Muscle of arm (tissue), 12 donors: ENCODE data around the gene RDM1. TPM values are rescaled to one million over a fixed set of nuclear protein-coding genes. Genes with fewer than 3 reads are reported as not detected.
A peak's percentile ranks its signal among the peaks of the same experiment; 100 is the strongest.
"Not testable (repeated sequence)": the region's sequence is repeated elsewhere in the genome, so short reads cannot be mapped to it uniquely, and the experiment has no call there.

Source experiments
- DNase-seq: peaks from one replicate; pipeline ENCODE4 v3.0.0-alpha.2; 2013
- polyA plus RNA-seq, 12 donors: library from polyadenylated mRNA; unstranded; fragments of 120-200 nt; gene quantifications; one replicate each; pipeline ENCODE4 v1.2.1, GENCODE V29; 2013; ENCODE audit not compliant: insufficient read length in 12 of 12

The RDM1 gene
- polyA plus RNA-seq, 12 donors: 0.43 to 1.4 (median 0.65) TPM; not detected in 2

DNA sequence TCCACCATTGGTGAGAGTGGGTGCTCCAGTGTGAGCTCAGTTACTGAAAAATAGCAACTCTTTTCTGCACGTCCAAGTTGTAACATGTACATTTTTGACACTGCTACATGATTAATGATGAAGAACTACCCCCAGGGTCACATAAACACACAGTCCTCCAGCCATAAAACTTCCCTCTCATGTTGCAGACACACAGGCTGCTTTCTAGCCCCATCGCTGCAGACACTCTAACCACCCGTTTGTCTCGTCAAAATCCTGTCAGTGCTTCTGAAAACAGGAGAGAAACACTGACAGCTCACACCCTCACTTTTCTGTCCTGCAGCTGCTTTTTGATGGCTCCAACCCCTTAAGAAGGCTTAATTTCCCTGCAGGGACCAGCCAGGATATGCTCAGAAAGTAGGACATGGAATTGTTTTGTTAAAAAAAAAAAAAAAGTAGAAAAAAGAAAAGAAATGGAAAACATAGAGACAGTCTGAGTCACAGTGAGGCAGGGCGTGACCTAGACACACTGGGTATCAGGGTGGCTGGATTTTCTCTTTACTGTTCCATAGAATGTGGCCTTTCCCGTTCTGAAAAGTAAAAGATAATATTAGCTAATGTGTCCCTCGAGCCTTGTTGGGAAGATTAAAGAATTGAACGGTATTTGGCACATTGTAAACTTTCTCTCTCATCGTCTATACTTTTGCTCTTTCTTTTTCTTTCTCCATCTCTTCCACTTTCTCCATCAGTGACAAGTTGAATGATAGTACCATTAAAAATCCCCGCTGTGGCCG, 29.7 kb downstream of the RDM1 start:
- no peak for DNase-seq

DNA sequence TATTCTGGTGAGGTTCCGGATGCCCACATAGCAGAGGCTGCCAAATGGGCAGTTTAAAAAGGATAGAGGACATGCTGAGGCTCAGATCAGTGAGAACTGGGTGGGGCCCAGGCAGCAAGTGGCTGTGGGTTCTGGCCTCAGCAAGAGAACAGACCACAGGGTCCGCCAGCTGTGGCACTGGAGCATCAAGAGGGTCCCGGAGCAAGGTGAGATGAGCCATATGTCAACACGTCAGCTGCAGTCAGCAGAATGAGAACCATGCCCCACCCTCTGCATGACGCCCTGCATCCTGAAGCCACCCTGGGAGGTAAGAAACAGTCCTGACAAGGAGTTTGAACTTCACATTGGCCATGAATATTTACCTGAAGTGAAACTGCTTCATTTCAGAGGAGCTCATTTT, 30.3 kb downstream of the RDM1 start:
- no peak for DNase-seq

DNA sequence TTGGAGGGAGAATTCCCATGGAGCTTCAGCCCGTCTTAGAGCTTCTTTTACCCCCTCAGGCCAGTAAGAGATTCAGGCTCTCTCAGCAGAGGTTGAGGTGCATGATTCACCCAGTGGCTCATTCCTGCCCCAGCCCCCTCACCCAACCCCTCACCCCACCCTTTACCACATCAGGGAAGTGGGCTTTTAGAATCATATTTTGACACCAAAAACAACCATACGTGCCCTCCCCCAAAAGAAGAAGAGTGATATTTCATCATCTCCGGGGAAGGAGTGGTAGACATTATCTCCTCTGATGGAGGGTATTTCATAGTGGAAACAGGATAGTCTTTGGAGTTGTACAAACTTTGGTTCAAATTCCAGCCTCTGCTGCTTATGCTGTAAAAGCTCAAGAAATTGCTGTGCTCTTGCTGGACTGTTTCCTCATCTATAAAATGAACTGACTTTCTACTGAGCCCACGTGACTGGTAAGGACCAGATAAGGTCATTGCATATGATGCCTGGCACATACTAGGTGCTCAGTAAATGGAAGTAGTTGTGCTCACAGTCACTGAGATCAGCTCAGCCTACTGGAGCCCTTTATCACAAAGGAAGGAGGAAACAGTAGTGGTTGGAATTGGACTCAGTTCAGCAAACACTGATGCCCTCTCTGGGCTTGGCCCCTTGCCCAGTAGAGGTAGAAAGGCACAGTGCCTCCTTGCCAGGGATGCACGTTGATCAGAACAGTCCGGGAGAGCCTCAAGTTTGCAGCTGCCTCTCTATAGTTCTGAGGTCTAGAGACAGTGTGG, 32.1 kb downstream of the RDM1 start:
- DNase-seq: no peak

DNA sequence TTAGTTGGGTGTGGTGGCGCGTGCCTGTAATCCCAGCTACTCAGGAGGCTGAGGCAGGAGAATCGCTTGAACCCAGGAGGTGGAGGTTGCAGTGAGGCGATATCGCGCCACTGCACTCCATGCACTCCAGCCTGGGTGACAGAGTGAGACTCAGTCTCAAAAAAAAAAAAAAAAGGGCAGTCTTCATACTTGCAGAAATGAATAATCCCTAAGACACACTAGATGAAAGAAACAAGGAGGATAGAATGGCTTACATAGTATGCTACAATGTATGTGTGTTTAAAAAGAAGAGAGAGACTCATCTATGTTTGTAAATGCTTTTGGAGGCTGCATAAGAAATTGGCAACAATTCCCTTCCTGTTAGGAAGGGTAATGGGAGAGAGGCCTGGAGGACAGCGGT, 32.8 kb downstream of the RDM1 start:
- DNase-seq: not testable (repeated sequence)

DNA sequence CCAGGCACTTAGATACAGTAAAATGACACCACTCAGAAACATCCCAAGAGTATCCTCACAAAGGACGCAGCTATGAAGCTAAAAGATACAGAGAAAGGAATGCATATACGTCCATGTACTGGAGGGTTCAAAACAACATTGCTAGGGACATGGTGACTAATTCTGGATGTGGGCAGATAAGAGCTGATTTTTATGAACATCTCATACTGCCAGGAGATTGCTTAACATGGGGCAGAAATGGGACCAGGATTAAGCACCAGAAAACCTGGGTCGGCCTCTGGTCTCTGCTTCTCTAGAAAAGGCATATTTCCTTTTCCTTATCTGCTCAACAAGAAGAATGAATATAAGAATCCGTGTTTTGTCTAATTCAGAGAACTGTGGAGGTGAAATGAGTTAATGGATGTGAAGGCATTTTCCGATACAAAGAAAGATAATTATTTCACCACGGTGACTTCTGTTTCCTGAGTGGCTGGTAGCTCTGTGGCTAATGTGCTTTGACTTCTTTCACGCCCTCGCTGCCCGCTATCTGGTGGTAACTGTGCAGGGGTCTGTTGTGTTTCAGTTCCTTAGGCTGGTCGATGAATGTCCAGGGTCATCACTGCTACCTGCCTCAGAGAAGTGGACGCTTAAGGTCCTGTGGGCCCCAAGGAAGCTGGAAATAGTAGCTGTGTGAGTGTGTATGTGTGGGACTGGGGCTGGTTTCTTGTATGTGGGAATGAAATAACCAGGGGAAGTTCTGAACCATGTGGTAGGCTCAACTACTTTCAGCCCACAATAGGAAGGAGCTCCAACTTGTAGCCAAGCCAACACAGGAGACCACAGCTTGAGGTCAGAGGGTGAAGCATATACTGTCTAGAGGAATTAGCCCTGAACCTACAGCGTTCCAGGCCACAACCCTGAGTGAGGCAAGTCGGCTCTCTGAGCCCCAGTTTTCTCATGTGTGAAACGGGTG, 34.7 kb downstream of the RDM1 start:
- no peak for DNase-seq

DNA sequence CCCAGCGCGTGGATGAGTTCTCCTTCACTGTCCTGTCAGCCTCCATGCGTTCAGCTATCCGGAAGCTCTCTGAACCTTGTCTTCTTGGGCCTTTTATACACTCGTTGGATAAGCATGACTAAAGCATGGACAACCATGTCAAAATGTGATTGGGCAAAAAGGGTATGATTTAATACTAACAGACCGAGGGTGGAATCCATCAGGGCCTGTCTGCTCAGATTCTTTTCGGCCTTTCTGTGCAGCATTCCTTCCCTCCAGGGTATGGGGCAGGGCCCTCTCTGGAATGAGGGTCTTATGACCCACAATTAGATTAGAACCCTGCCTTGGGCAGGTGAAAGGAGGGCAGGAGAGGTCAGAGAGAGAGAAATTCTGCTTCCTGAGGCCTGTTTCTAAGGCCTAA, 36.4 kb downstream of the RDM1 start:
- no peak for DNase-seq

DNA sequence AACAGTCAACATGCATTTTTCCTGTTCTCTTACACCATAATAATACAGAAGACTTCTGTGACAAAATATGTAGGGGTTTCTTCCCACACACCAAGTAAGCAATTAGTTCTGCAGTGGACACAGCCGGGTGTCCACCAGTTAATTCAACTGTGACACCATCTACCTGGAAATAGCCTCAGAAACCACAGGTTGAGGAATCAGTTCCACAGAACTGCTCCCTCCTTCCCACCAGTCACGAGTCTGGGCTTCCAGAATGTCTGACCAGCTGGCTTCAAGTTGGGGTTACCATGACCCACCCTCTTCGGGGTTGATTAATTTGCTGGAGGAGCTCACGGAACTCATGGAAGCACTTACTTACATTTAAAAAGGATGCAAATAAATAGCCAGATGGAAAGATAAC, 36.8 kb downstream of the RDM1 start:
- no peak for DNase-seq

DNA sequence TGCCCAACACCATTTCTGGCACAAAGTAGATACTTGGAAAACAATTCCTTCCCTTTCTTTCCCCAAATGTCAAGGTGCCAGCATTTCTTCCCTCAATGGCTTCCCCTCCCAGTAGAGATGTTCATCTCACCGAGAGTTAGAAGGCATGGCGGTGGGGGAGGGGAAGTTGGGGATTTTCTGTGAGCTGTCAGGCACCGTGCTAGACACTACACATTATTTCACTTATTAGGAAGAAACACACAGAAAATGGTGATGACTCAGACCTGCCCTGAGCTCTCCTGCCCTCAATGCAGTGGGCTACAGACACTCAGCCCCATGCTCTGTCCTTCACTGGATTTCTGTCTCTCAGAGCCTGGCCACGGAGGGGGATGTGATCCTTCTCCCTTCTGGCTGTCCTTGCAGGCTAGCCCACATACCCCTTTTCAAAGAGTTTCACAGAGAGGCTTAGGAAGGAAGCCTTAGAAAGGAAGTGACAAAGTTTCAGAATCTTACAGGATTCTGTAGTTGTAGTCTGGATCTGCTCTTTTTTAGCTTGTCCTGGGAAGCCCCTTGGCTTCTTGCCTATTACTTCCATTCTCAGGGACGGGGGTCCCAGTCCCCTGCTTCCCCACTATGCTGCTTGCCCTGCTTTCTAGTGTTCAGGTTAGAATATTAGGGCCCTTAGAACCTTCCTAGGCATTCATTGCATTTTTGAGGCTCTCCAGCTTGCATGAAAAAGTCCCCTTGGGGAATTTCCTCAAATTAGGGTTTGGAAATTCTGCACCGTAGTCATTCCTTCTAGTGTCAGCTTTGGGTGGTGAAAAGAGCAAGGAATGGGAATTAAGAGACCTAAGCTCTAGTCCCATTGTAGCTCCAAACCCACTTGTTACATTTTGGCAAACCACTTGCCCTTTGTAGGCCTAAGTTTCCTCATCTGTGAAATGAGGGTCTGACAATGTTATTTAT, 38.2 kb downstream of the RDM1 start:
- no peak for DNase-seq

DNA sequence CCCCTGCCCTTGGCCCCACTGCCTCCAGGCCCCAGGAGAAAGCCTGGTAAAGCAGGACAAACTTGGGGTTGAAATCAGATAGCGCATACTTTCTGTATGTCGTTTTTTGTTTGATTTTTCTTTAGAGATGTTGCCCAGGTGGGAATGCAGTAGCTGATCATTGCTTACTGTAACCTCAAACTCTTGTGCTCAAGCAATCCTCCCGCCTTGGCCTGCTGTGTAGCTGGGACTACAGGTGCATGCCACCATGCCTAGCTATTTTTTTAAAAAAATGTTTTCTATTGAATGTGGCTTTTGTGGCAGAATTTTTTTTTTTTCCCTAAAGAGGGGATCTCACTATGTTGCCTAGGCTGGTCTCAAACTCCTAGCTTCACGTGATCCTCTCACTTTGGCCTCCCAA, 39.3 kb downstream of the RDM1 start:
- DNase-seq: no peak

DNA sequence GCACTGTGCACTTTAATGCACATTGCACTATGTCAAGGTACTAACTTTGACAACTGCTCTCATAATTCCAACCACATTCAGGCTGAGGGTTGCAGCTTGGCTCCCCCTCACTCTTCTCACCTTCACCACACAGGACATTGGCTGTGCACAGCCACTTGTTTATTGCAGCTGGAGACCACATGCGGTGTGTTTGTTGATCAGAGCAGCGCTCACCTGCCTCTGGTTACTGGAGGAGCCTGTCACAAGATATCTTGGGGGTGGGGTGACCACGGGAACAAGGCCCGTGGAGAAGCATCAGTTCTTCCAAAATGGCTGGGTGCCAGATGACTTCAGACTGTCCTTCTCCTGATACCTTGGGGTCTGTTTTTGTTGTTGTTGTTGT, 39.8 kb downstream of the RDM1 start:
- DNase-seq: no peak

DNA sequence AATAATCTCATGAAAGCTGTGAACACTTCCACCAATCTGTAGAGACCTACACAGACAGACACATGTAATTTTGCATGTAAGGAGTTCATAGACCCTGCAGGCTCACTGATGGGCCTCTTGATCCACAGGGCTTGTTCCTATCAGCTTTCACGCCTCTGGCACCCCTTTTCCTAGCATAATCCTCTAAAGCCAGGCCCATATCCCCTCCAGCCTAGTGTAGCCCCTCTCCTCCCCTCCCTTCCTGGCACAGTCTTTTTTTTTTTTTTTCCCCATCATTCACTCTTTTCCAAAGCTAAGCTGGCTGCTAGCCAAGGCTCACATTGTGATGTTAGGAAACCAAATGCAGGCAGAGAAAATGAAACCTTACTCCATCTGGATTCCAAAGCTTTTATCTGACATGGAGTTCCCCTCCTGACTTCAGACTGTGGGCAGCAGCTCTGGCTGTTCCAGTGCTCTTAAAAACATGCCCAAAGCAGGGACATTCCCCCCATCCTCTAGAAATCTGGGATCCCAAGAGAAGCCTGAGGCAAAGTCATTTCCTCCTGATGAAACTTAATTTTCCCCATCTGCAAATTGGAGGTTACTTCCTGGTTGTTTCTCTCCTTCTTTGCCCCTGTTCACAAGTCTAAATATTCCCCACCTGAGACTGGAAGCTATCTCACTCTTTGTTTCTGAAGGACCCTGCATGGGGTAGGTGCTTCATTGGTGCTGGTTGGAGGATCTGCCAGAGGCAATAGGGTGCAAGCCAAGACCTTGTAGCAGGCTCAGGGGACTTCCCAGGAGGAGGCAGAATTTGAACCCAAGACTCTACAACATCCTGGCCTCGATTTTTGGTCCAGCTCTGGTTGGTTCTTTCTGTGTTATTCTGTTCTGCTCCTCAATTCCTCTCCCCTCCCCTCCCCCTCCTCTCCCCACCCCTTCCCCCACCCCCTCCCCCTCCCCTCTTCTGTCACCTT, 40.5 kb downstream of the RDM1 start:
- peak; percentile 15 for DNase-seq

DNA sequence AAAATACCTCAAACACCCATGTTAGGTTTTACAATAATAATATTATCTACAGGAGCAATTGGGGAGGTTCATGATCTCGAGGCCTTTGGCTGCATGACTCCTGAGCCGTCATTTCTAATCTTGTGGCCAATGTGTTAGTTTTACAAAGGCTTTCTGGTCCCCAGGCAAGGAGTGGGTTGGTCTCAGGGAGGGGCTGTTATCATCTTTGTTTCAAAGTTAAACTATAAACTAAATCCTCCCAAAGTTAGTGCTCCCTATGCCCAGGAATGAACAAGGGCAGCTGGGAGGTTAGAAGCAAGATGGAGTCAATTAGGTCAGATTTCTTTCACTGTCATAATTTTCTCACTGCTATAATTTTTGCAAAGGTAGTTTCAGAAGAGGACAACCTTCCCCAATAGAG, 41.3 kb downstream of the RDM1 start:
- no peak for DNase-seq

DNA sequence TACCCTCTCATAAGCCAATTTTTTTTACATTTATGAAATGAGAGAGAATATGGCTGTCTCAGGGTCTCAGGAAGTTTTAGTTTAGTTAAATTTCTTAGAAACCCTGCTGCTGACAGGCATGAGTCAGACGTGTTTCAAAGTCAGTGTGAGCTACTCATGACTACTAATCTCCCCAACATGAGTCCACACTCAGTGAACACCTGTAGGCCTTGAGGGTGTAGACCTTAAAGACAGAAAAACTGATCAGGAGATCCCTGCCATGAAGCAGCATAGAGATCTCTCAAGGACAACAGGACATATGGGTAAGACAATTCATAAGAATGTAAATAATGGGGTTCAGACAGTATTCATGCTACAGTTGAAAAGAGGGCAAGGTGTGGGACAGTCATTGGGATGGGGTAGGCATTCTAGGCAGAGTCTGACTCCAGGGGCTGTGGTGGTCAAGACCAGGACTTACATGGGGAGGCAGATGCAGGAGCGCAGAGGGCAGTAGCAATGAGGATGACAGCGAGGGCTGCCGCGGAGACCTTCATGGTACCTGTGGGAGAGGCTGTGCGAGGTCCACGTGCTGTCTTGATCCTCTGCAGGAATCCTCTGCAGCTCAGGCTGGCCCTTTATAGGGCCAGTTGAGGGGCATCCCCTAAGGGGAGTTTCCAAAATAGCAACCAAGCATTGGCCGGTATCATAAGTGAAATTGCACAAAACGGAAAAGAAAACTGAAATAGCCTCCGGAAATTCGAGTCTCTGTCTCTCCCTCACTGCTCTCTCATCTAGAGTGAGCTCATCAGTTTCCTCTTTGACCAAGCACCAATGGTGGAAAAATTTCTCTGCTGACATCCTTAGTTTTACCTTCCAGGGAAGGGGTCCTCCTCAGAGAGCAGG, 50.6 kb downstream of the RDM1 start, which contains the start of gene CCL5:
Gene CCL5 (minus strand): TSS at position 588 of the 882 bp plus-strand sequence.
- peak; percentile 14 for DNase-seq

DNA sequence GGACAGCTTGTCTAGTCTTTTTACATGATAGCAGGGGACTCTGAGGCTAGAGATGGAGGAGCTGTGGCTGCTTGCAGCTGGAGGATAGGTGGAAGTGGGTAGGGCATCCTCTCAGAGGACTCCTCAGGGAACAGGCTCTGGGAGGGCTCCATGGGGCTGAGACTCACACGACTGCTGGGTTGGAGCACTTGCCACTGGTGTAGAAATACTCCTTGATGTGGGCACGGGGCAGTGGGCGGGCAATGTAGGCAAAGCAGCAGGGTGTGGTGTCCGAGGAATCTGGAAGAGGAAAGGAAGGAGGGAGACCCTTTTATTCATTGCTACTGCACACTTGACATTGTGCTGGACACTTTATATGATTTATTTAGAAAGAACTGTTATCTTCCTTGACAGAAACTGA, 52.2 kb downstream of the RDM1 start:
- no peak for DNase-seq

DNA sequence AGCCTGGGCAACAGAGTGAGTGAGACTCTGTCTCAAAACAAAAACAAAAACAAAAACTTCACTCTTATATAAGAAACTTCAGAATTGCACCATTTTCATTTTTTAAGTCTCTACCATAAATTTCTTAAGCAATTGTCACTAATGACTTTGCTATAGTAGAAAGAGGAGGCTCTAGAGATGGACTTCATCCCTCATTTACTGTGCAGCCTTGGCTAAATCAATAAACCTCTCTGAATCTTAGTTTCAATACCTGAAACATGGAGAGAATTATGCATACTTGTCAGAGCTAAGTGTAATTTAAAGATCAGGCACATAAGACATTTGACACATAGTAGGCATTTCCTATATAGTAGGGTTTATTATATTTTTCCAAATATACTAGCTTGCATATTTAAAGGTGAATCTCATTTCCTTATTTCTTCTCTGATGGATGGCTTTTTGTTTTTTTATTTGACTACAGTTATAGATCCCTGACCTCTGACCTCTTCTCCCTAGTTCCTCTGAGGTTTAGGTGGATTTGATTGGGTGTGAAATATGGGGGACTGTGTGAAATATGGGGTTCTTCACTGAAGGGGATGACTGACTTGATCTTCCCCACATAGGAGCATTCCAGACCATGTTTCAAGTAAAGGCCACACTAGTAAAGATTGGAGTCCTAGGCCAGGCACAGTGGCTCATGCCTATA, 53.1 kb downstream of the RDM1 start:
- no peak for DNase-seq

DNA sequence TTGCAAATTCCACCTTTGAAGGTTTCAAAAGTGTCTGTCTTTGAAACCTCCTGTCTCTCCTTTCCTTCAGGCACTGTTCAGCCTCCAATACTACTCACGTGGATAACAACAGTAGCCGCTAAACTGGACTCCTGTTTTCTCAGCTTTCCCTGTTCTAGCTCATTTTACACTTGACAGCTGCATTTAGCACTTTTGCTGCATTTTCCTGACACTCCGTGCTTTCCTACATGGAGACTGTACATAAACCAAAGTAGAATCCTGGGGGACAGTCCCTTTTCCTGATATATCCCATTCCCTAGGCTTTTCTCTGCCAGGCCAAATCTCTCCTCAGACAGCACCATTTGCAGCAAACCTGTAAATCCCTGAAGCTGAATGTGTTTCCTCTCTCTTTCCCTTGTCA, 54.0 kb downstream of the RDM1 start:
- no peak for DNase-seq

DNA sequence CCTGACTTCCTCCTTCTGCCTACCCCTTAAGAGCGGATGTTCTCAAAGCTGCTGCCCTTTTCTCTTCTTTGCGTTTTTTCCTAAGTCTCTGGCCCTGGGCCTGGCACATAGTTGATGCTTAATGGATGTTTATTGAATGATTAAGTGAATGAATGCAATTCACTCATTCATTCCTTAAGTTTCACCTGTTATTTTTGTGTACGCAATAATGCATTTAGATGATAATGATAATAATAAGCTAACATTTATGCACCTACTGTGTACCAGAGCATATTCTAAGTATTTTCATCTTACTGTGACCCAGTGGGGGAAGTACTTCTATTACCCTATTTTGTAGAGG, 54.8 kb downstream of the RDM1 start:
- no peak for DNase-seq
